Measurements from ENCODE around the gene DNAH2.

- TF ChIP-seq POLR2A (IDR thresholded peaks at IDR 0.05) (no peak), POLR2AphosphoS5 (IDR thresholded peaks at IDR 0.05) (no peak), CTCF (IDR thresholded peaks at IDR 0.05 in 8 of 11, conservative IDR thresholded peaks at IDR 0.05 in 3 of 11) (no peak)
Observed at GRCh38 chr17:7848739-7849129, 131.2 kb downstream of the DNAH2 start.
